ENCODE results near the gene LRRC4C. TPM values are rescaled to one million over a fixed set of nuclear protein-coding genes. Genes with fewer than 3 reads are reported as not detected.

LRRC4C gene
- total RNA-seq, 6 experiments from 2014 or later, result 0.25 to 0.43 (median 0.27) TPM

DNA sequence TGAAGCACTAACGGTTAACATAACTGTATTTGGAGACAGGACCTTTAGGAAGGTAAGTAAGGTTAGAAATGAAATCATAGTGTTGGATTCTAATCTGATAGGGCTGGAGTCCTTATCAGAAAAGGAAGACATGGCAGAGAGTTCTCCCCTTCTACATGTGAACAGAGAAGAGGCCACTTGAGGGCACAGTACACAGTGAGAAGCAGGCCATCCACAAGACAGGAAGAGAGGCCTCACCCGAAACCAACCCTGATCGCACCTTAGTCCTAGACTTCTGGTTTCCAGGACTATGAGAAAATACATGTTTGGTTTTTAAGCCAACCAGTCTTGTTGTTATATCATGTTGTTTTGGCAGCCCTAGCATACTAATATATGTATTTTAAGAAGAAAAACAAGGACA lies 170.0 kb downstream of the LRRC4C start:
- Histone ChIP-seq H3K27me3 (no peaks in the 10 kb centered on the region), H3K4me3 (no peak overlapping the region), H3K9me3 (no peaks in the 10 kb centered on the region), H3K4me1 (no peaks in the 10 kb centered on the region), H3K36me3 (no peaks in the 10 kb centered on the region), H3K27ac (no peak overlapping the region)
- 85% methylated on average over 3 of the region's 3 CpGs for WGBS (ENCODE audit: insufficient coverage, low coverage, low lambda C conversion rate, missing lambda C conversion rate)
- TF ChIP-seq POLR2A (IDR thresholded peaks at IDR 0.05), result no peak
- ATAC-seq (peak in 3 of 4 donors; percentile 51 to 62 (median 52)), DNase-seq (no peak)
- intact Hi-C loops (cut with DNase I), result no loop called here

GRCh38 chr11:41286751-41287150 lies 172.7 kb downstream of the LRRC4C start:
- Histone ChIP-seq H3K9me3 (no peaks in the 10 kb centered on the region), H3K27me3 (no peaks in the 10 kb centered on the region), H3K27ac (no peak overlapping the region), H3K36me3 (no peaks in the 10 kb centered on the region), H3K4me3 (no peak overlapping the region), H3K4me1 (no peaks in the 10 kb centered on the region)
- DNase-seq (no peak), ATAC-seq (no peak)
- TF ChIP-seq POLR2A (IDR thresholded peaks at IDR 0.05), result no peak
- TF ChIP-seq, protein P1, sequence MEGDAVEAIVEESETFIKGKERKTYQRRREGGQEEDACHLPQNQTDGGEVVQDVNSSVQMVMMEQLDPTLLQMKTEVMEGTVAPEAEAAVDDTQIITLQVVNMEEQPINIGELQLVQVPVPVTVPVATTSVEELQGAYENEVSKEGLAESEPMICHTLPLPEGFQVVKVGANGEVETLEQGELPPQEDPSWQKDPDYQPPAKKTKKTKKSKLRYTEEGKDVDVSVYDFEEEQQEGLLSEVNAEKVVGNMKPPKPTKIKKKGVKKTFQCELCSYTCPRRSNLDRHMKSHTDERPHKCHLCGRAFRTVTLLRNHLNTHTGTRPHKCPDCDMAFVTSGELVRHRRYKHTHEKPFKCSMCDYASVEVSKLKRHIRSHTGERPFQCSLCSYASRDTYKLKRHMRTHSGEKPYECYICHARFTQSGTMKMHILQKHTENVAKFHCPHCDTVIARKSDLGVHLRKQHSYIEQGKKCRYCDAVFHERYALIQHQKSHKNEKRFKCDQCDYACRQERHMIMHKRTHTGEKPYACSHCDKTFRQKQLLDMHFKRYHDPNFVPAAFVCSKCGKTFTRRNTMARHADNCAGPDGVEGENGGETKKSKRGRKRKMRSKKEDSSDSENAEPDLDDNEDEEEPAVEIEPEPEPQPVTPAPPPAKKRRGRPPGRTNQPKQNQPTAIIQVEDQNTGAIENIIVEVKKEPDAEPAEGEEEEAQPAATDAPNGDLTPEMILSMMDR (IDR thresholded peaks at IDR 0.05), result no peak
- intact Hi-C loops (cut with DNase I), result no loop called here

DNA sequence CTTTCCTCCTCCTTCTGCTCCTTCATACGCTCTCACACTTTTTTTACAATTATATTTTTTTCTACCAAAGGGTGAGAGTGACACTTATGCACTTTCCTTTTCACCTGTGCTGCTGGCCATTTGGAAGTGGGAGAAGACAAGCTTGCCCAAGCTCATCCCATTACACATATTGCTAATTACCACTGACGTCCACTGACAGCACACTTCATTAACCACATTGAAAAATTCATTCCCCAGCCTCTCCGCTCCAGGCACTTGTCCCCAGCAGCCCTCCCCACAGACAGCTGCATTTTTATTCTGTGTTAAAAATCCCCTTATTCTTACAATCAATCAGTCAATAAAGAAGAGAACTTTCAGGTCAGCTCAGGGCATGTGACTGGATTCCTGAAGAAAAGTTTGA lies 175.1 kb downstream of the LRRC4C start:
- 68% methylated on average over 3 of the region's 3 CpGs for whole genome bisulfite sequencing (ENCODE audit: insufficient coverage, low coverage, low lambda C conversion rate, missing lambda C conversion rate)
- TF ChIP-seq POLR2A (IDR thresholded peaks at IDR 0.05), result no peak
- H3K4me3 ChIP-seq, result no peak overlapping the region
- intact Hi-C loops (cut with DNase I), result no loop called here
- no peak overlapping the region for H3K27ac ChIP-seq
- no peak for ATAC-seq
- no peaks in the 10 kb centered on the region for H3K4me1 ChIP-seq
- H3K27me3 ChIP-seq, result no peaks in the 10 kb centered on the region
- no peaks in the 10 kb centered on the region for H3K36me3 ChIP-seq
- no peaks in the 10 kb centered on the region for H3K9me3 ChIP-seq
- no peak for DNase-seq

GRCh38 chr11:41283191-41283930 lies 176.1 kb downstream of the LRRC4C start:
- Histone ChIP-seq H3K27ac (no peak overlapping the region), H3K27me3 (no peaks in the 10 kb centered on the region), H3K9me3 (no peaks in the 10 kb centered on the region), H3K4me1 (no peaks in the 10 kb centered on the region), H3K4me3 (no peak overlapping the region), H3K36me3 (no peaks in the 10 kb centered on the region)
- intact Hi-C loops (cut with DNase I), result no loop called here
- TF ChIP-seq, protein P1 (IDR thresholded peaks at IDR 0.05), result no peak
- DNase-seq (no peak), ATAC-seq (no peak)
- 63% methylated on average over 6 of the region's 6 CpGs for WGBS (ENCODE audit: insufficient coverage, low coverage, low lambda C conversion rate, missing lambda C conversion rate)

- no peak overlapping the region for H3K4me3 ChIP-seq
- WGBS (ENCODE audit: insufficient coverage, low coverage, low lambda C conversion rate, missing lambda C conversion rate), result 69% methylated on average over 5 of the region's 5 CpGs
- H3K9me3 ChIP-seq, result no peaks in the 10 kb centered on the region
- H3K4me1 ChIP-seq, result no peaks in the 10 kb centered on the region
- H3K27me3 ChIP-seq, result no peaks in the 10 kb centered on the region
- intact Hi-C loops (cut with DNase I), result no loop called here
- H3K36me3 ChIP-seq, result no peaks in the 10 kb centered on the region
- TF ChIP-seq, protein P1 (IDR thresholded peaks at IDR 0.05), result no peak
- TF ChIP-seq POLR2A (IDR thresholded peaks at IDR 0.05), result no peak
- ATAC-seq (no peak), DNase-seq (no peak)
- H3K27ac ChIP-seq, result no peak overlapping the region
Observed at GRCh38 chr11:41282395-41282794, 177.1 kb downstream of the LRRC4C start.
